Measurements from ENCODE around the gene CD163.

- no peak for TF ChIP-seq CTCF (IDR thresholded peaks at IDR 0.05; ENCODE audit: low read depth, low read length, poor library complexity, severe bottlenecking)
- TF ChIP-seq EZH2phosphoT487 (IDR thresholded peaks at IDR 0.05; ENCODE audit: borderline replicate concordance, low read length) = no peak
Observed at GRCh38 chr12:7514416-7514815, 10.8 kb upstream of the CD163 start.
